ENCODE measurements around the gene JPH2.

The JPH2 gene

DNA sequence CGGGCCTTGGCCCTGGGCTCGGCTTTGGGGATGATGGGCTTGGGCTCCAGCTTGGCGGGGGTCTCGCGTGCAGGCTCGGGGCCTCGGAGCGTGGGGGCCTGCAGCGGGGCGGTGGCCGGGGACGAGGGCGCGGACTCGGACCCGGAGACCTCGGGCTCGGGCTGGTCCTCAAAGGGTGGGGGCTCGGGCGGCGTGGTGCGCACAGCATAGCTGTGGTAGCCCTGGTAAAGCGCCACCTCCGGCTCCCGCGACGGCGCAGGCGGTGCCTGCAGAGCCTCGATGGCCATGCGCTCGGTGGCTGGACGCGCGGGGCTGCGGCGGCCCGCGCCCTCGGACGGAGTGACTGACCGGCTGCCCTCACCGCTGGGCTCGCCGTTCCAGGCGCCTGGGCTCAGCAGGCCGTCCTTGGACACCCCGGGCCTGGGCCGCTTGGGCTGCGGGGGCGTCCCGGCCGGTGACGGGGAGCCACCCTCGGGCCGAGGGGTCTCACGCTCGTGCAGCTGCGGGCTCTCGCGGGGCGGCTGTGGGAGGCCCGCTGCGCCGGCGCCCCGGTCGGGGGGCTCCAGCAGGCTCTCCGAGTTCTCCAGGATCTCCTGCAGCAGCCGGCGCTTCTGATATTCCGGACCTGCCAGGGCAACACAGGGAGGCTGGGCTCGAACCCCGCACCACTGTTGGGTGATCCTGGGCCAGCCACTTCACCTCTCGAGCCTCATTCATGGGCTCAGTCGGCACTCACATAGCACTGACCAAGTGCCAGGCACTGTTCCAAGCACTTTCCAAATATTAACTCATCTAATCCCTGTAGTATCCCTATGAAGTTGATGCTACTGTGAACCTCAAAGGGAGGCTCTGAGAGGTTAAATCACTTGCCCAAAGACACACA is 71.0 kb downstream of the JPH2 start:
- H3K4me3 ChIP-seq, result no peak overlapping the region

GRCh38 chr20:44115181-44115580 is 71.8 kb downstream of the JPH2 start:
- TF ChIP-seq CTCF (IDR thresholded peaks at IDR 0.05), result no peak
- Histone ChIP-seq H3K4me3 (no peak overlapping the region), H3K27ac (peak overlapping the region in 1 of 2 donors; percentile 59), H3K9me3 (no peaks in the 10 kb centered on the region), H3K4me1 (peaks cover 0 to 77% (median 28%) of the 10 kb centered on the region in 4 donors), H3K36me3 (peaks cover 9 to 32% (median 10%) of the 10 kb centered on the region in 3 donors), H3K27me3 (no peaks in the 10 kb centered on the region)
- no peak for DNase-seq
- intact Hi-C loops (cut with DNase I; ENCODE audit: low total_unique reads), result loop anchor here (5.0 kb wide), 1 partner anchor 197 kb away; the partner anchor contains the start of gene FITM2

More for the DNA sequence above, 71.0 kb downstream of the JPH2 start:
- no peaks in the 10 kb centered on the region for H3K27me3 ChIP-seq
- peaks cover 0 to 85% (median 28%) of the 10 kb centered on the region in 4 donors for H3K4me1 ChIP-seq
- H3K36me3 ChIP-seq, result peaks cover 9 to 32% (median 10%) of the 10 kb centered on the region in 3 donors
- H3K9me3 ChIP-seq, result no peaks in the 10 kb centered on the region
- peak overlapping the region; percentile 7 to 59 for H3K27ac ChIP-seq
- TF ChIP-seq CTCF (IDR thresholded peaks at IDR 0.05), result no peak
- intact Hi-C loops (cut with DNase I; ENCODE audit: low total_unique reads), result loop anchor here (2.0 to 5.0 kb wide), 2 partner anchors 75 to 196 kb away; partner anchors contain the start of gene FITM2
- DNase-seq, result no peak

DNA sequence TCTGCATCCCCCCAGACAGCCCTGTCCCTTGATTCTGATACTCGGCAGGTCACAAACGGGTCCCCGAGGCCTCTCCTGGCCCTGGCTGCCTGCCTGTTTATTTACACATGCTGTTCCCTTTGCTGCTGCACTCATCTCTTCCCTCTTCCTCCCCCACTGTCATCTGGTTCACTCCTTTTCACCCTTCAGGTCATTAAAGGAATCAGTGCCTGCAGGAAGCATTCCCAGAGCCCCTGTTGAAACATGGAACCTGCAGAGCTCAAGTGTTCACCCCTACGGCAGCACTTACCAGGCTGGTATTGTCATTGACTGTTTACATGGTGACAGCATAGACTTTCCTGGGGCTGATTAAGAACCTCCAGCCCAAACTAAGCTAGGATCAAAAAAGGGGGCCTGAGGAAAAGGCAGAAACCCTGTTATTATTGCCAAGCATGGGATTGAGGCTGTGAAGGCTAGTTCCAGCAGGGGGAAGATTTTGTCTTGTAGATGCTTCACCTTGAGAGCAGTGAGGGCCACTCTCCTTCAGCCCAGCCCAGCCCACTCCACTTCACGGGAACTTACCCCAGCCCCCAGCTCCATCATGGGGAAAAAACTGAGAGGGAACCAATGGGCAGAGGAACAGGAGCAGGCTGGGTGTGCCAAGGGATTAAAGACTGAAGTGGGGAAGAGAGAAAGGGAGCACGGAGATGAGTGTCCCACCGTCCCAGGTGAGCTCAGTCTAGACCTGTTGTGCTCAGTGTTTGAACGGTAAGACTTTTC is 73.2 kb downstream of the JPH2 start:
- DNase-seq, result no peak
- peak overlapping the region in 1 of 2 donors; percentile 59 for H3K27ac ChIP-seq
- H3K4me1 ChIP-seq, result peaks cover 0 to 63% (median 25%) of the 10 kb centered on the region in 4 donors
- intact Hi-C loops (cut with DNase I; ENCODE audit: low total_unique reads), result no loop called here
- no peak for TF ChIP-seq CTCF (IDR thresholded peaks at IDR 0.05)
- no peak overlapping the region for H3K4me3 ChIP-seq
- H3K9me3 ChIP-seq, result no peaks in the 10 kb centered on the region
- H3K27me3 ChIP-seq, result no peaks in the 10 kb centered on the region
- H3K36me3 ChIP-seq, result peaks cover 9 to 38% (median 10%) of the 10 kb centered on the region in 3 donors

- H3K36me3 ChIP-seq, result peaks cover 9 to 38% (median 10%) of the 10 kb centered on the region in 3 donors
- TF ChIP-seq CTCF (IDR thresholded peaks at IDR 0.05), result no peak
- peaks cover 0 to 56% (median 24%) of the 10 kb centered on the region in 4 donors for H3K4me1 ChIP-seq
- H3K27ac ChIP-seq, result peak overlapping the region; percentile 0 to 59
- H3K4me3 ChIP-seq, result no peak overlapping the region
- no peak for DNase-seq
- H3K9me3 ChIP-seq, result no peaks in the 10 kb centered on the region
- no peaks in the 10 kb centered on the region for H3K27me3 ChIP-seq
- intact Hi-C loops (cut with DNase I; ENCODE audit: low total_unique reads), result no loop called here
These were observed 73.9 kb downstream of the JPH2 start for GRCh38 chr20:44112889-44113617.

GRCh38 chr20:44112456-44112855 is 74.5 kb downstream of the JPH2 start:
- no peaks in the 10 kb centered on the region for H3K9me3 ChIP-seq
- H3K36me3 ChIP-seq, result peaks cover 9 to 38% (median 10%) of the 10 kb centered on the region in 3 donors
- TF ChIP-seq CTCF (IDR thresholded peaks at IDR 0.05), result no peak
- intact Hi-C loops (cut with DNase I; ENCODE audit: low total_unique reads), result no loop called here
- no peaks in the 10 kb centered on the region for H3K27me3 ChIP-seq
- DNase-seq, result no peak
- no peak overlapping the region for H3K4me3 ChIP-seq
- peaks cover 0 to 55% (median 23%) of the 10 kb centered on the region in 4 donors for H3K4me1 ChIP-seq
- H3K27ac ChIP-seq, result peak overlapping the region; percentile 0 to 59

All from tibial artery (tissue), 4 donors.